T-helper 17 cell (primary cell): ENCODE data around the gene LYST. TPM values are rescaled to one million over a fixed set of nuclear protein-coding genes. Genes with fewer than 3 reads are reported as not detected.
"Not testable (repeated sequence)": the region's sequence is repeated elsewhere in the genome, so short reads cannot be mapped to it uniquely, and the experiment has no call there.

Source experiments
- ATAC-seq: fragments of 150-1000 bp; cut with Tn5 transposase; 2 replicates; pipeline ENCODE4 v1.10.0; 2021; ENCODE audit warnings: mild to moderate bottlenecking, moderate library complexity
- DNase-seq, 3 donors: peaks; one replicate each; pipeline versions ENCODE4 v3.0.0 to v3.0.0-alpha.2; 2020 to 2021
- H3K9me3 ChIP-seq: one replicate; pipeline ENCODE4 v1.7.0; 2013; ENCODE audit warnings: low read length, mild to moderate bottlenecking; ENCODE audit not compliant: control insufficient read depth, poor library complexity, severe bottlenecking
- H3K27ac Mint-ChIP-seq: one replicate; pipeline ENCODE4 v1.8.0; 2022; ENCODE audit warnings: mild to moderate bottlenecking, moderate library complexity, mixed read lengths
- H3K27me3 Mint-ChIP-seq: one replicate; pipeline ENCODE4 v1.8.0; 2022; ENCODE audit warnings: mixed read lengths
- H3K36me3 Mint-ChIP-seq: one replicate; pipeline ENCODE4 v1.8.0; 2022; ENCODE audit warnings: low read depth, mixed read lengths
- H3K4me1 Mint-ChIP-seq: one replicate; pipeline ENCODE4 v1.8.0; 2022; ENCODE audit warnings: mild to moderate bottlenecking, mixed read lengths
- H3K4me3 Mint-ChIP-seq: one replicate; pipeline ENCODE4 v1.8.0; 2022; ENCODE audit warnings: mild to moderate bottlenecking, moderate library complexity, mixed read lengths
- total RNA-seq, 4 donors: library from RNA in 2 of 4; stranded (reverse) in 2 of 4; gene quantifications; one replicate each; pipeline ENCODE4 v1.2.3 and lab custom pipeline; 2022 to 2026

LYST gene
- total RNA-seq, 2 donors from 2014 or later: 24.5 to 29.6 TPM

DNA sequence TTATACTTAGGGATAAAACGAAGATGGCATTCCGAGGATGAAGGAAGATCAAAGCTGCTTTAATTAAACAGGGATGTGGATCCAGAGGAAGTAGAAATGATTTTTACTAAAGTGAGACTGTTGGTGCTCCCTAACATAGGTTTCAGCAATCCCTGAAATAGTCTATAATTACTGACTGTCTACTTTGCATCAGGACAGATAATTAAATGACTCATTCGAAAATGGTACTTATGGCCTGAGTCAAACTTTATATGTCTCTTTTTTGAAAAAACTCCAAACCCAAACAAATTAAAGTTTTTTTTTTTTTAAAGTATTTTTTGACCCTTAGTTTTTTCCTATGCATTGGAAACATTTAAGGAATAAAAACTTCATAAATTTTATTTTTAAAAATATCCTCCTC, 90.3 kb downstream of the LYST start:
- no peak for ATAC-seq
- H3K4me3 Mint-ChIP-seq: no peak overlapping the region
- no peaks in the 10 kb centered on the region for H3K27me3 Mint-ChIP-seq
- DNase-seq: no peak
- H3K4me1 Mint-ChIP-seq: peaks cover 5% of the 10 kb centered on the region
- no peaks in the 10 kb centered on the region for H3K9me3 ChIP-seq
- no peak overlapping the region for H3K27ac Mint-ChIP-seq
- H3K36me3 Mint-ChIP-seq: peaks cover 11% of the 10 kb centered on the region

DNA sequence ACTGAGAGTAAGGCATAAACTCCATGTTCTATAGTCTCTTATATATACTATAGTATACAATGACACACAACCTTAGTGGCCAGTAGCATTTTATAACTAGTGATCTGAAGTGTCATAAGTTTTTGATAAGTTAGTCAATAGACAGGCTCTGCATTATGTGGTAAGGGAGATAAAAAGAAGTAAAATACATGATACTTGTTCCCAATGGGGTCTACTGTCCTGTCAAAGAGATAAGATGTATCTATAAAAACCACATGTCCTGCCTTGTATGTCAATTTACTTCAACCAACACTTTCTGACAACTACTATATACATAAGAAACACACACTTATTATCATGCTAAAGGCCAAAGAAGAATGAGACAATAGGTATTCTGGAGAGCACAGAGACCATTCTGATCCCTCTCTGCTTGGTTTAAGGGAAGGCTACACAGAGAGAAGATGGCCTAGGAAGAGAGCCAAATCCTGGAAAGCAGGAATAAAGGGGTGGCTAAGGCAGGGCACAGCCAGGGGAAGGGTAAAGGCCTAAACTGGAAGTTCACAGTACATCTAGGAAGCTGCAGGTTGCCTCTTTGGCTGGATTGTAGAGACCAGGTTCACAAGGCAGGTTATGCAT, 91.4 kb downstream of the LYST start:
- no peaks in the 10 kb centered on the region for H3K27me3 Mint-ChIP-seq
- peaks cover 11% of the 10 kb centered on the region for H3K36me3 Mint-ChIP-seq
- ATAC-seq (no peak), DNase-seq (no peak)
- H3K4me1 Mint-ChIP-seq: peaks cover 5% of the 10 kb centered on the region
- H3K9me3 ChIP-seq: no peaks in the 10 kb centered on the region
- H3K27ac Mint-ChIP-seq: no peak overlapping the region
- H3K4me3 Mint-ChIP-seq: no peak overlapping the region

DNA sequence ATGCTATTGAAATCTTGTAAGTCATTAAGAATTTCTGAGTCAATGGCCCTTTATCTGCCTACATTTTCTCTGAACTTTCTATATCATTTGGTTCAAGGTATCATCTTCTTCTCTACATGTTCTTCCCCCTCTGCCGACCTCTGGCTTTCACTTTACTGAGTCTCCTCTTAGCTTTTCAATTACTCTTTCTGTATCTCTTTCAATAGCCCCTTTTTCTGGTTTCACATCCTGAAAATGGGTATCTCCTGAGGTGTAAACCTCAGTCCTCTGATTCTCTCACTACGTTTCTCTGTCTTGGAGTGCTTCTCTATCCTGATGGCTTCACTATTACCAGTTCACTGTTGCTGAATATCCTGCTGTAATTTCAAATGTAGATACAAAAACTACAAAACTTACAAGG, 98.9 kb downstream of the LYST start:
- Mint-ChIP-seq H3K4me3 (no peak overlapping the region), H3K4me1 (peaks cover 4% of the 10 kb centered on the region), H3K27ac (no peak overlapping the region), H3K36me3 (peaks cover 3% of the 10 kb centered on the region), H3K27me3 (no peaks in the 10 kb centered on the region)
- ATAC-seq (no peak), DNase-seq (no peak)
- H3K9me3 ChIP-seq: no peaks in the 10 kb centered on the region

DNA sequence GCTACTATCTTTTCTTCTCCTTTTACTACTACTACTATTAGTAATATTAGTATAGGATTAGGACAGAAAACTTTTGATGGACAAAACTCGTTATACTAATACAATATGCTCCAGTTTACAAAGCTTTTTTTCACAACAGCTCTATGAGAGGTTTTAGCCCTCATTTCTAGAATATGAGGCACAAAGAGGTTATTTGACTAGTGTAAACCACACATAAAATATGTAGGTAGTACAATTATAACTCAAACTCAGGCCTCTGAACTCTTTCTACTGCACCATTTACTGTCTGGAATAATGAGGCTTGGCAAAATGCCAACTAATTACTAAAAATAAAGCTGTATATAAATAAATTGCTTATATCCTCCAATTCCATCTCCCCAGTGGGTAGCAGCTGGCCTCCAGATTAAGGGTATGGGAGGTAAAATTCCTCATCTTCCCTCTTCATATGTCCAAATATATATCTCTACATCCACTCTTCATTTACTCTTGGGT, 99.9 kb downstream of the LYST start:
- no peak overlapping the region for H3K4me3 Mint-ChIP-seq
- ATAC-seq (no peak), DNase-seq (no peak)
- H3K27me3 Mint-ChIP-seq: no peaks in the 10 kb centered on the region
- H3K4me1 Mint-ChIP-seq: peaks cover 8% of the 10 kb centered on the region
- H3K36me3 Mint-ChIP-seq: peaks cover 6% of the 10 kb centered on the region
- H3K27ac Mint-ChIP-seq: no peak overlapping the region
- H3K9me3 ChIP-seq: no peaks in the 10 kb centered on the region

DNA sequence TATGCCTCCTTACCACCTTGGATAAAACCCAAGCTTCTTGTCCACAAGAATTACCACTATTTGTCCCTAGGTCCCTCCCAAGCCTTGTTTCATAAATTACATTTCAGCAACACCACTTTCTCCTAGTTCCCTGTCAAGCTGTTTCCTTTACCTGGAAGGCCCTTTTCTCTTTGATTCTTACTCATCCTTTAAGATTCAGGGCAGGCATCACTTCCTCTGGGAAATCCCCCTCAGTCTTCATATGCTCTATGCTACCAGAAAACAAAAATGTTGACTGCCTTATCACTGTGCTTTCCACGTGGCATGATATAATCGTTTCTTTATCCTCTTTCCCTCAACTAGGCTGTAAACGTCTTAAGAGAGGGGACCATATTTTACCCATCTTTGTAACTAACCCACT, 102.7 kb downstream of the LYST start:
- peaks cover 10% of the 10 kb centered on the region for H3K4me1 Mint-ChIP-seq
- H3K27ac Mint-ChIP-seq: no peak overlapping the region
- no peaks in the 10 kb centered on the region for H3K27me3 Mint-ChIP-seq
- no peaks in the 10 kb centered on the region for H3K9me3 ChIP-seq
- H3K36me3 Mint-ChIP-seq: peaks cover 7% of the 10 kb centered on the region
- DNase-seq (no peak), ATAC-seq (peak; percentile 73)
- no peak overlapping the region for H3K4me3 Mint-ChIP-seq

DNA sequence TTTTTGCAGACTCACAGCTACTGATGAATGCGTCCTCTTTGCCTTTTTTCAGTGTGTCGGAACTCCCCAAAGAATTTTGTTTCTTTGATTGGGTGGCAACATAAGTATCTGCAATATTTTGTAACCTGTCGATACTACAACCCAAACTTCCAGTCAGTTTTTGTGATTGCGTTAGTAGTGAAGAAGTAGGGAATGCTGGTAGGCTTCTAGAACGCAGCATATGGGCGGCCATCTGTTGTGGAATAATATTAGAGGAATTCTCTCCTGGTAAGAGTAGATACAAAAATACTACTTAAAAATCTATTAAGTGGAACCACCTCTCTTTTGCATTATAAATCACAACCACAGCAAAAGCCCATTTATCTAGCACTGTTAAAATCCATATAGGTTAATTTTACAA, 107.4 kb downstream of the LYST start:
- ATAC-seq: no peak
- no peaks in the 10 kb centered on the region for H3K9me3 ChIP-seq
- no peak overlapping the region for H3K27ac Mint-ChIP-seq
- H3K27me3 Mint-ChIP-seq: no peaks in the 10 kb centered on the region
- H3K4me1 Mint-ChIP-seq: peaks cover 8% of the 10 kb centered on the region
- peaks cover 9% of the 10 kb centered on the region for H3K36me3 Mint-ChIP-seq
- no peak overlapping the region for H3K4me3 Mint-ChIP-seq
- DNase-seq: no peak

DNA sequence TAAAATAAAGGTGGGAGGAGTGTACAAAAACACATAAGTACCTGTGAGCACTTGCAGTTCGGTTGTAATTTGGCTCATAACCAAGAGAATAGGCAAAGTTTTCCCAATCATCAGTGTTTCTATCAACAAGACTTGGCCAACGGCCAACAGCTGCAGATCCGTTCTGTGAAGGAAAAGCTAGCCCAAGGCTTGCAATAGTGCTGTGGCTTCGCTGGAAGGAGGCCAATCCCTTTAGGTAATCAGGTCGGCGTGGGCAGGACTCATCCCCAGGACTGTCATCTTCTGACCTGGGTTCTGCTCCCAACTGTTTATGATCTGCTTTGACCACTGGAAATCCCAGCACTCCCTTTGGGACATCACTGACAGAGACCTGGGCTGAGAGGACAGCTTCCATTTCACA, 107.8 kb downstream of the LYST start:
- ATAC-seq: no peak
- Mint-ChIP-seq H3K4me1 (peaks cover 8% of the 10 kb centered on the region), H3K27me3 (no peaks in the 10 kb centered on the region), H3K36me3 (peaks cover 9% of the 10 kb centered on the region), H3K27ac (no peak overlapping the region), H3K4me3 (no peak overlapping the region)
- H3K9me3 ChIP-seq: no peaks in the 10 kb centered on the region
- no peak for DNase-seq

DNA sequence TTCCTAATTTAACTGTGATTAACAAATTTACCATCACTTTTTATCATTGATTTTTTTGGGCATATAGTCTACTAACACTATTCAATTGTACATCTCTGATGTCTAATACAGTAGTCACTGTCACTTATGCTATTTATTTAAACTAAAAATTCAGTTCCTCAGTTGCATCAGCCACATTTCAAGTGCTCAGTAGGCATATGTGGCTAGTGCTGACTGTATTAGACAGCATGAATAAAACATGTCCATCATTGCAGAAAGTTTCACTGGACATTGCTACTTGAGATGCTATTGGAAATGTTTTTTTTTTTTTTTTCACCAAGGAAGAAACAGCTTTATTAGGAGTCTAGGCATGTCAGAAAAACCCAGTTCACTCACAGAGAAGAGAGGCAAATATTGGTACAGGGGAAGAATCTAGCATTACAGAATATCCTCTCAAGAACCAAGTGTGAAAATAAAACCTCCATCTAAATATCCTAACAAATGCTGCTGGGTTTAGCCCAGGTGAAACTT, 109.1 kb downstream of the LYST start:
- ATAC-seq (no peak), DNase-seq (no peak)
- peaks cover 8% of the 10 kb centered on the region for H3K4me1 Mint-ChIP-seq
- H3K36me3 Mint-ChIP-seq: peaks cover 9% of the 10 kb centered on the region
- no peak overlapping the region for H3K27ac Mint-ChIP-seq
- no peak overlapping the region for H3K4me3 Mint-ChIP-seq
- H3K9me3 ChIP-seq: no peaks in the 10 kb centered on the region
- H3K27me3 Mint-ChIP-seq: no peaks in the 10 kb centered on the region

DNA sequence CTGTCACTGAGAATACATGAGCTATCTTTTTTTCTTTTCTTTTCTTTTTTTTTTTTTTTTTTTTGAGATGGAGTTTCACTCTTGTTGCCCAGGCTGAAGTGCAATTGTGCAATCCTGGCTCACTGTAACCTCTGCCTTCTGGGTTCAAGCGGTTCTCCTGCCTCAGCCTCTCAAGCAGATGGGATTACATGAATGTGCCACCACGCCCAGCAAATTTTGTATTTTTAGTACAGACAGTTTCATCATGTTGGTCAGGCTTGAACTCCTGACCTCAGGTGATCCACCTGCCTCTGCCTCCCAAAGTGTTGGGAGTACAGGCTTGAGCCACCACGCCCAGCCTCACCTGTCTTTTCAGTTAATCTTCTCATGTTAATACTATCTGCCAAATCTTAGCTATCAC, 112.5 kb downstream of the LYST start:
- not testable (repeated sequence) for H3K9me3 ChIP-seq, DNase-seq, ATAC-seq, H3K4me1 Mint-ChIP-seq, H3K27ac Mint-ChIP-seq, H3K27me3 Mint-ChIP-seq, H3K4me3 Mint-ChIP-seq, H3K36me3 Mint-ChIP-seq

DNA sequence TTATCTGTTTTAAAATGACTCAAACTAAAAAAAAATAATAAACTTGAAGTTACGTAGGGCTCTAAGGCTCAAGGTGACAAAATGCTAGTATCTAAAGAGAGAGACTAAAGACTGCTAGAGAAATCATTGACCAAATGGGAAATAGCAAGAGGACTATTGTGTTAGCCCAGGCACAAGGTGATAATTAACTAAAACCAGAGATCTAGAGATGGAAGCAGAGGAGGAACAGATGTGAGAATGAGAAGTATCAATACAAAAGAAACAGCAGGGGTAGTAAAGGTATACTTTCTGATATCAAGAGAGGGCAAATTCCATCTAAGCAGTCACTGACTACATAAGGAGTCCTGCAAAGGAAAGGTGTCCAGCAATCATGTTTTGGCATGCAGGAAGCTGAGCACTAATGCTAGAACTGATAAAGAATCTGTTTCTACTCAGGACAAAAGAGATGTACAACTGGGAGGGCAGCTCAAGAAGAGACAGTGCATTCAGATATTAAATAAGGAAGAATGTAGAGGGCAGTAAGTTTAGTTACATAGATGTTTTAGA, 116.9 kb downstream of the LYST start:
- H3K9me3 ChIP-seq: no peaks in the 10 kb centered on the region
- peaks cover 9% of the 10 kb centered on the region for H3K36me3 Mint-ChIP-seq
- H3K27me3 Mint-ChIP-seq: no peaks in the 10 kb centered on the region
- ATAC-seq: no peak
- DNase-seq: no peak
- H3K4me3 Mint-ChIP-seq: no peak overlapping the region
- H3K27ac Mint-ChIP-seq: peak overlapping the region; percentile 49
- H3K4me1 Mint-ChIP-seq: peaks cover 2% of the 10 kb centered on the region

DNA sequence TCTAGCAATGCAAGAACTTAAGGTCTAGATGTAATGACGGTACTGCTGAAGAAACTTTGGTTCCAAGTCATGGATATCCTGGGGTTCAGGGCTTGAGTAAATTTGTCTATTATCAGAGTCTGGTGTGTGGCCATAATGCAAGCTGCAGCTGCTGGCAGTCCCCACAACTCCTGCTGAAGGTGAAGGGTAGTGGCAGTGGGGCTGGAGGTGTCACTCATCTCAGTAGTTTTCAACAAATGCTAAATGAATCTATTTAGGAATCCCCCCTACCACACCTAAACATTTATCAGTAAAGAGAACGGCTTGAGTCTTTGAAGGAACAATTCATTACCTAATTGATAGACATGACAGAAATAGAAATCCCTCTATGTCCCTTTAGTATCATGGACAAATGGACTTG, 118.0 kb downstream of the LYST start:
- peak overlapping the region; percentile 49 for H3K27ac Mint-ChIP-seq
- DNase-seq (no peak), ATAC-seq (no peak)
- peaks cover 11% of the 10 kb centered on the region for H3K36me3 Mint-ChIP-seq
- H3K4me3 Mint-ChIP-seq: no peak overlapping the region
- no peaks in the 10 kb centered on the region for H3K27me3 Mint-ChIP-seq
- no peaks in the 10 kb centered on the region for H3K9me3 ChIP-seq
- peaks cover 2% of the 10 kb centered on the region for H3K4me1 Mint-ChIP-seq

DNA sequence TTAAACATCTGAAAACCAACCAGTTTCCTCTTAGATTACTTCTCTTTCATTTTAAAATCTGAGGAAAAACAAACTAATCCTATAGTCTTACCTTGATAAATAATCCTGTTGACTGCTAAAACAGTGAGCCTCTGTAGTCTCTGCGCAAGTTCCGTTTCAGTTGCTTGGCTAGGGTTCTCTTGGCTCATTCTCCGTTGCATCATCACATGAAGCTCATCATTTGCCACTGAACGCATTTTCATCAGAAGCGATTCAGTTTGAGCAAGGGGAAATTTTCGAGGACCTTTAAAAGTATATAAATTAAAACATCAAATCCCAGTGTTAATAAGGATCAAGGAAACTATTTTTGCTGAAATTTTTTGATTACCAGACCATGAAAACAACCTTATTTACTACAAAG, 120.5 kb downstream of the LYST start:
- H3K4me3 Mint-ChIP-seq: no peak overlapping the region
- H3K27ac Mint-ChIP-seq: no peak overlapping the region
- no peaks in the 10 kb centered on the region for H3K9me3 ChIP-seq
- H3K36me3 Mint-ChIP-seq: peaks cover 16% of the 10 kb centered on the region
- no peak for DNase-seq
- no peak for ATAC-seq
- H3K27me3 Mint-ChIP-seq: no peaks in the 10 kb centered on the region
- peaks cover 2% of the 10 kb centered on the region for H3K4me1 Mint-ChIP-seq

DNA sequence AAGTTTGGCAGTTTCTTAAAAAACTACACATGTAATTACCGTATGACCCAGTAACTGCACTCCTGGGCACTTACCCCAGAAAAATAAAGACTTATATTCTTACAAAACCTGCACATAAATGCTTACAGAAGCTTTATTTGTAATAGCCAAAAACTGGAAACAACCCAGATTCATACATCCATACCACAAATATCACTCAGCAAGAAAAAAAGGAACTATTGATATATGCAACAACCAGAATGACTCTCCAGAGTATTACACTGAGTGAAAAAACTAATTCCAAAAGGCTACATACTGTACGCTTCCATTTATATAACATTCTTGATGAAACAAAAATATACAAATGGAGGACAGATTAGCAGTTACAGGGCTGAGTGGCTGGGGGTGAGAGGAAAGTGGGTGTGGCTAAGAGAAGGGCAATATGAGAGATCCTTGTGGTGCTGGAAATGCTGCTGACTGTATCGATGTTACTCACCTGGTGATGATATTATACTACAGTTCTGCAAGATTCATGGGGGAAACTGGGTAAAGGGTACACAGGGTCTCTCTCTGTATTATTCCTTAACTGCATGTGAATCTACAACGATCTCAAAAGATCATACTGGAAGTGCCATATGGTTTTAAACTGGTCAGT, 121.1 kb downstream of the LYST start:
- peak overlapping the region; percentile 14 for H3K27ac Mint-ChIP-seq
- H3K27me3 Mint-ChIP-seq: no peaks in the 10 kb centered on the region
- DNase-seq (no peak), ATAC-seq (no peak)
- H3K9me3 ChIP-seq: no peaks in the 10 kb centered on the region
- no peak overlapping the region for H3K4me3 Mint-ChIP-seq
- H3K36me3 Mint-ChIP-seq: peaks cover 16% of the 10 kb centered on the region
- peaks cover 2% of the 10 kb centered on the region for H3K4me1 Mint-ChIP-seq
